Hepatocyte (in vitro differentiated cells): ENCODE measurements around the gene KCTD8.

Experiments
- CTCF ChIP-seq: fragments of 200-600 bp; sonication (generic); IDR thresholded peaks from 2 replicates; pipeline ENCODE4 v1.5.1; 2016; ENCODE audit warnings: antibody characterized with exemption, mild to moderate bottlenecking; ENCODE audit not compliant: poor library complexity
- EZH2 ChIP-seq: fragments of 200-600 bp; sonication (generic); IDR thresholded peaks from 2 replicates; pipeline ENCODE4 v1.6.1; 2016; ENCODE audit warnings: antibody characterized with exemption, mild to moderate bottlenecking, borderline replicate concordance
- EZH2phosphoT487 ChIP-seq: fragments of 200-600 bp; sonication (generic); IDR thresholded peaks from one replicate; pipeline ENCODE4 v1.6.1; 2018; ENCODE audit warnings: antibody characterized with exemption, mild to moderate bottlenecking, low read depth, moderate library complexity; ENCODE audit not compliant: unreplicated experiment, severe bottlenecking

- no peak for TF ChIP-seq CTCF
- TF ChIP-seq EZH2: no peak
- no peak for TF ChIP-seq EZH2phosphoT487
Measured at GRCh38 chr4:44145868-44146267, 302.7 kb downstream of the KCTD8 start.
